Muscle of leg (tissue), 11 donors: ENCODE data around the gene TRAM2. TPM values are rescaled to one million over a fixed set of nuclear protein-coding genes. Genes with fewer than 3 reads are reported as not detected.

Experiments used
- DNase-seq: peaks from one replicate; pipeline ENCODE4 v3.0.0; 2013
- H3K27ac ChIP-seq: one replicate; pipeline ENCODE4 v1.5.1; 2013; ENCODE audit warnings: mild to moderate bottlenecking, low read length, control low read depth
- H3K27me3 ChIP-seq: one replicate; pipeline ENCODE4 v1.6.1; 2013; ENCODE audit warnings: low read length; ENCODE audit not compliant: control insufficient read depth, insufficient read depth
- H3K36me3 ChIP-seq: one replicate; pipeline ENCODE4 v1.6.1; 2013; ENCODE audit warnings: low read length; ENCODE audit not compliant: control insufficient read depth, insufficient read depth
- H3K4me1 ChIP-seq: one replicate; pipeline ENCODE4 v1.6.1; 2013; ENCODE audit warnings: low read length; ENCODE audit not compliant: control insufficient read depth, insufficient read depth
- H3K4me3 ChIP-seq: one replicate; pipeline ENCODE4 v1.5.1; 2013; ENCODE audit warnings: low read length, control low read depth
- H3K9me3 ChIP-seq: replicated peaks from 2 replicates; pipeline ENCODE4 v1.6.1; 2013; ENCODE audit warnings: low read depth, low read length; ENCODE audit not compliant: control insufficient read depth
- WGBS: methylation state at CpG from one replicate; pipeline ENCODE4 v1.1.5; 2013; ENCODE audit warnings: missing lambda C conversion rate; ENCODE audit not compliant: insufficient coverage; 5-methylcytosine and 5-hydroxymethylcytosine counted together
- polyA plus RNA-seq, 8 donors: library from polyadenylated mRNA; unstranded; fragments of 120-200 nt; gene quantifications; one replicate each; pipeline versions ENCODE4 v1.2.1 to v1.2.3, GENCODE V29; 2013; ENCODE audit warnings: inconsistent platforms in 1 of 8, low replicate concordance in 1 of 8; ENCODE audit not compliant: insufficient read length in 8 of 8, insufficient read depth in 1 of 8
- total RNA-seq: library from RNA; stranded (reverse); fragments of 120-200 nt; gene quantifications from one replicate; pipeline ENCODE4 v1.2.4, GENCODE V29; 2013

Gene TRAM2
- total and polyA plus RNA-seq, 9 donors = 15.8 to 32.7 (median 21.6) TPM

GRCh38 chr6:52611833-52612232 lies 35.0 kb upstream of the TRAM2 start:
- Histone ChIP-seq H3K4me3 (no peak overlapping the region), H3K27me3 (no peaks in the 10 kb centered on the region), H3K27ac (no peak overlapping the region), H3K36me3 (no peaks in the 10 kb centered on the region), H3K9me3 (no peaks in the 10 kb centered on the region), H3K4me1 (no peaks in the 10 kb centered on the region)
- WGBS = no CpG with 5 or more reads among the region's 1 CpG
- no peak for DNase-seq

- no peaks in the 10 kb centered on the region for H3K4me1 ChIP-seq
These were observed 34.0 kb upstream of the TRAM2 start for GRCh38 chr6:52610745-52611355.

DNA sequence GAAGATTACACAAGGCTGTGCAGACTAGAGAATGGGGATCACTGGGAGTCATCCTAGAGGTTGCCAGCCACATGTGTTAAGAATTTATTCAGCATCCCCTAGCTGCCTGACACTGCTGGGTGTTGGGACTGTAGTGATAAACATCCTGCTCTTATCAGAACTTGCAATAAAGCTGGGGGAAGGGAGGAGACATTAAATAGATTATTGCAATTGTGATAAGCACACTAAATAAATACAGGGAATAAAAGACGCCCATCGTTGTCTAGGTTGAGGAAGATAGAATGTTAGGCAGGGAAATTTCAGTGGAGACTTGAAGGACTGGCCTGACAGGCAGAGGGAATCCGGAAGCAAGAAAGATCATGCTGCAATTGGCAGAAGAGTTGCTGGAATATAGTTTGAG lies 33.2 kb upstream of the TRAM2 start:
- 93% methylated on average over 3 of the region's 3 CpGs for WGBS
- H3K36me3 ChIP-seq = no peaks in the 10 kb centered on the region
- no peak for DNase-seq

More at GRCh38 chr6:52610745-52611355, 34.0 kb upstream of the TRAM2 start:
- WGBS = 17% methylated on average over 1 of the region's 5 CpGs
- H3K27ac ChIP-seq = no peak overlapping the region
- no peak overlapping the region for H3K4me3 ChIP-seq
- DNase-seq = no peak
- no peaks in the 10 kb centered on the region for H3K27me3 ChIP-seq
- H3K36me3 ChIP-seq = no peaks in the 10 kb centered on the region
- H3K9me3 ChIP-seq = no peaks in the 10 kb centered on the region

GRCh38 chr6:52605610-52606185 lies 28.8 kb upstream of the TRAM2 start:
- Histone ChIP-seq H3K27ac (no peak overlapping the region), H3K4me1 (no peaks in the 10 kb centered on the region), H3K9me3 (no peaks in the 10 kb centered on the region), H3K36me3 (no peaks in the 10 kb centered on the region), H3K4me3 (no peak overlapping the region), H3K27me3 (no peaks in the 10 kb centered on the region)
- WGBS = 87% methylated on average over 3 of the region's 5 CpGs
- no peak for DNase-seq

More for the DNA sequence above, 33.2 kb upstream of the TRAM2 start:
- Histone ChIP-seq H3K4me3 (no peak overlapping the region), H3K4me1 (no peaks in the 10 kb centered on the region), H3K27me3 (no peaks in the 10 kb centered on the region), H3K9me3 (no peaks in the 10 kb centered on the region), H3K27ac (no peak overlapping the region)

DNA sequence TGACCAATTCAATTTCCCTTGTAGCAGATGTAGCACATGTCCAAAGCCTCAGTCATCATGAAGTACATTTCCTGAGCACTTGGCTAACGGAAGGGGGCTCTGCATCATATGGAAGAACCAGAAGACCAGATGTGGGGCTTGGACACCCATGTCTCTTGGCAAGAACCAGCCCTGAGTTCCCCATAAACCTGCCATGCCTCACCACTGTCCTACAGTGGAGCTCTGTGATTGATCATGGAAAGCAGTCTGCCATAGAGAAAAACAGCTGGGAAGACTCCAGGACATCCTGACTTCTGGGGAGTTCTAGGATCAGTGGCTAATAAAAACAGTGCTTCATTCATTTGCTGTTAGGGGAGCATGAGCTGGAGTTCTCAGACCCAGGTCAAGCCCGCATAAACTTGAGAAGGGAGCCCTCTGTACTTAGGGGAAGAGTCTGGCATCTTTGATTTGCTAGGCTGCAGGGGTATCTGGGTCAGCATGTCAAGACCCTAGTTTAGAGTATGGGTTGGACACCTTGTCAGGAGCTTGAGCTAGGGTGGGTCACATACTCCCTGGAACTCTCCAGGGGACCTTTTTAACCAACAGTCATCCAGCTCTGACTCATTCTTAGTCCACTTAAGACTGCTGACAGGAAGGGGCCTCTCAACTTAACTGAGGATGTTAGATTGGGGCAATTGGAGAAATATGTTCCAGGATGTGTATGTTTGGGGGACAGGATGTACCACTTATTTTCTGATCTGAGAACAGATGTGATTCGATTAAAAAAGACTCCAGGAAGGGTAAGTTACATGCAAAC lies 26.3 kb upstream of the TRAM2 start:
- no peaks in the 10 kb centered on the region for H3K9me3 ChIP-seq
- H3K36me3 ChIP-seq = no peaks in the 10 kb centered on the region
- H3K27me3 ChIP-seq = no peaks in the 10 kb centered on the region
- peaks cover 6% of the 10 kb centered on the region for H3K4me1 ChIP-seq
- no peak overlapping the region for H3K27ac ChIP-seq
- H3K4me3 ChIP-seq = no peak overlapping the region
- WGBS = 75% methylated on average over 2 of the region's 3 CpGs
- no peak for DNase-seq

- H3K9me3 ChIP-seq = no peaks in the 10 kb centered on the region
- DNase-seq = no peak
- WGBS = 78% methylated on average over 1 of the region's 2 CpGs
These were observed 21.9 kb upstream of the TRAM2 start for GRCh38 chr6:52598824-52599190.

DNA sequence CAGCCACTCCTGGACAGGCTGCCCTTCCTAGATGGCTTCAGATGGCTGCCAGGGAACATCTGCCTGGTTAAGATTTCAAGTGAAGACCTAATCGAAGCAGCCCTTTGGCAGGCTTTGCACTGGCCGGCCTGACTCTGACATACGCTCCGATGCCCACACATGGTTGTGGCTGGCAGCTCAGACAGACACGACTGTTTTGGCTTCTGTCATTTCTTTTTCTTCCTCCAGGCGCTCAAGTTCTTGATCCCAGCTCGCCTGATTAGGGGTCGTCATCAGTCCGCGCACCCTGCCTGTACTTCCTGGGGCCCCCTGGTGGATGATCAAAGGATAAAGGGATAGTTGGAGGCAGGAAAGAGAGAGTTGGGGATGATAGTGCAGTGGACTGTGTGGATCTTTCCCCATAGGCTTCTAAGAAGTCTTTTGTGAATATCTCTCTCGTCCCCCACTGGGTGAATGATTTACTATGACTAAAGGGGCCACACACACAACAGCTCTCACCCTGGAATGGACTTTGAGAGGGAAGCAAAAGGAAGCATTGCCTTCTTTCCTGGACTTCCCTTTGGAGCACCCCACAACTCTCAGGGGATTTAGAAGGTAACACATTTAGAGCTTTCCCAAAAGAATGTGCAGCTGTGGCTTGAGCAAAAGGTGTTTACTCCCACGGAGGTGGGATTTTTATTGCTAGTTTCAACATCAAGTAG lies 21.4 kb upstream of the TRAM2 start:
- Histone ChIP-seq H3K4me3 (peak overlapping the region; percentile 24), H3K9me3 (no peaks in the 10 kb centered on the region), H3K4me1 (peaks cover 35% of the 10 kb centered on the region), H3K36me3 (no peaks in the 10 kb centered on the region), H3K27me3 (no peaks in the 10 kb centered on the region), H3K27ac (peak overlapping the region; percentile 60)
- WGBS = 30% methylated on average over 5 of the region's 12 CpGs
- peak; percentile 84 for DNase-seq

More at GRCh38 chr6:52598824-52599190, 21.9 kb upstream of the TRAM2 start:
- Histone ChIP-seq H3K4me3 (no peak overlapping the region), H3K36me3 (no peaks in the 10 kb centered on the region), H3K4me1 (peaks cover 30% of the 10 kb centered on the region), H3K27ac (no peak overlapping the region), H3K27me3 (no peaks in the 10 kb centered on the region)

DNA sequence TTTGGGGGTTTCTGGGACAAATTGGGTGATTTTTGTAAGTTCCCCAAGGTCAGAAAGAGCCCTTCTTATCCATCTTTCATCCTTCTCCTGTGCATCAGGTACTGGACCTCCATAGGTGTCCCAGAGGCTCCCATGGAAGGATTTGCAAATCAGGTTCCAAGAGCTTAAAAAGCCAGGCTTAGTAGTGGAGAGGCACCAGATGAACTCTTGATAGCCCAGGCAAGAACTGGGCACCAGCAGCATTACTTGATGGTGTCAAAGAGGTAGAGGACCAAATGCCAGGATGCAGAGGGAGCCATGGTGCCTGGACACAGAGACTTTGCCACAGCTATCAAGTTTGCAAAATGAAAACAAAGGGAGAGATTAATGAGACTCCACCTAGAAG lies 20.9 kb upstream of the TRAM2 start:
- H3K4me1 ChIP-seq = peaks cover 36% of the 10 kb centered on the region
- peak overlapping the region; percentile 60 for H3K27ac ChIP-seq
- H3K4me3 ChIP-seq = no peak overlapping the region
- no peak for DNase-seq
- H3K36me3 ChIP-seq = no peaks in the 10 kb centered on the region
- H3K27me3 ChIP-seq = no peaks in the 10 kb centered on the region
- H3K9me3 ChIP-seq = no peaks in the 10 kb centered on the region

DNA sequence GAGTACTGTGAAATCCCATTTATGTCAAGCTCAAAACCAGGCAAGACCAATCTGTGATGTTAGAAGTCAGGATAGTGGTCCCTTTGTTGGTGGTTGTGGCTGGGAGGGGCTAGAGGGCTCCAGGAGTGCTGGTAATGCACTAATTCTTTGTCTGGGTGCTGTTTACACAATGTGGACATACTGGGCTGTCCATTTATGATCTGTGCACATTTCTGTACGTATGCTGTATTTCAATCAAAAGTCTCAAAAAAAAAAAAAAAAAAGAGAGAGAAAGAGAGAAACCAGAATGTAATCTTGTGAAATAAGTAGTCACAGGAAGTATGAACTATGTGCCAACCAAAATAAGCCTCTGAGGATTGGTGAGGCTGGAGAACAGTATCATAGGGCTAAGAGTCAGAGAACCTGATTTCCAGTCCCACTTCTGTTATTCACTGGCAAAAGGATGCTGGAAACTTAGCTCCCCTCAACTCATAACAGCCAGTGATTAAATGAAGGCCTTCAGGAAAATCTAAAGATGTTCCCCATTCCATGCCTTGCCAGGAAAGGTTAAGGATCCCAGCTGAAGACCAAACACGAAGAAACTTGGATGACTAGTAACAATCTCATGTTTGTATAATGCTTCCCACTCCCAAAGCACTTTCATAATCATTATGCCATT lies 19.6 kb upstream of the TRAM2 start:
- Histone ChIP-seq H3K4me1 (peaks cover 44% of the 10 kb centered on the region), H3K36me3 (no peaks in the 10 kb centered on the region), H3K9me3 (no peaks in the 10 kb centered on the region), H3K27ac (peak overlapping the region; percentile 97), H3K27me3 (no peaks in the 10 kb centered on the region), H3K4me3 (no peak overlapping the region)
- no CpG with 5 or more reads among the region's 2 CpGs for WGBS
- no peak for DNase-seq

- Histone ChIP-seq H3K4me1 (peaks cover 47% of the 10 kb centered on the region), H3K9me3 (no peaks in the 10 kb centered on the region), H3K27me3 (no peaks in the 10 kb centered on the region), H3K27ac (peak overlapping the region; percentile 97), H3K4me3 (no peak overlapping the region), H3K36me3 (no peaks in the 10 kb centered on the region)
- DNase-seq = no peak
These were observed 18.9 kb upstream of the TRAM2 start for GRCh38 chr6:52595796-52596130.
